CD4-positive, CD25-positive, alpha-beta regulatory T cell (primary cell): Measurements from ENCODE around the gene NUP98. TPM values are rescaled to one million over a fixed set of nuclear protein-coding genes. Genes with fewer than 3 reads are reported as not detected.
A peak's percentile ranks its signal among the peaks of the same experiment; 100 is the strongest.

Experiments
- ATAC-seq, 2 donors: fragments of 150-1000 bp; cut with Tn5 transposase; one replicate each; pipeline ENCODE4 v1.10.0; 2021; ENCODE audit warnings: low read depth in 2 of 2, moderate number of reproducible peaks in 2 of 2, moderate library complexity in 1 of 2
- DNase-seq, 3 donors: peaks; one replicate each; pipeline versions ENCODE4 v3.0.0 to v3.0.0-alpha.2; 2012 to 2022; ENCODE audit warnings: mixed read lengths in 1 of 3
- H3K27ac ChIP-seq: one replicate; pipeline ENCODE4 v1.7.0; 2013; ENCODE audit warnings: mild to moderate bottlenecking, low read length; ENCODE audit not compliant: insufficient read depth, poor library complexity, severe bottlenecking
- H3K27me3 ChIP-seq: one replicate; pipeline ENCODE4 v1.7.0; 2013; ENCODE audit warnings: low read length; ENCODE audit not compliant: control insufficient read depth, insufficient read depth
- H3K36me3 ChIP-seq: one replicate; pipeline ENCODE4 v1.7.0; 2013; ENCODE audit warnings: mild to moderate bottlenecking, low read length, moderate library complexity; ENCODE audit not compliant: control insufficient read depth, insufficient read depth
- H3K4me1 ChIP-seq: 2 replicates; pipeline ENCODE4 v1.7.0; 2013; ENCODE audit warnings: mild to moderate bottlenecking, low read length; ENCODE audit not compliant: insufficient read depth, control insufficient read depth, poor library complexity, severe bottlenecking
- H3K4me3 ChIP-seq: one replicate; pipeline ENCODE4 v1.7.0; 2013; ENCODE audit warnings: low read depth, mild to moderate bottlenecking, low read length, moderate library complexity
- H3K9me3 ChIP-seq, 2 experiments: 1 replicate in 1 of 2; 2 replicates in 1 of 2; pipeline ENCODE4 v1.7.0; 2013; ENCODE audit warnings: low read length in 2 of 2, mild to moderate bottlenecking in 1 of 2, moderate library complexity in 1 of 2; ENCODE audit not compliant: control insufficient read depth in 2 of 2
- H3K27ac Mint-ChIP-seq, 3 donors: one replicate each; pipeline ENCODE4 v1.8.0; 2020 to 2022; ENCODE audit warnings: mild to moderate bottlenecking in 3 of 3, mixed read lengths in 3 of 3, moderate library complexity in 2 of 3
- H3K27me3 Mint-ChIP-seq: one replicate; pipeline ENCODE4 v1.8.0; 2022; ENCODE audit warnings: mild to moderate bottlenecking, mixed read lengths
- H3K36me3 Mint-ChIP-seq: one replicate; pipeline ENCODE4 v1.8.0; 2020; ENCODE audit warnings: mixed read lengths
- H3K4me1 Mint-ChIP-seq, 4 donors: one replicate each; pipeline ENCODE4 v1.8.0; 2020 to 2022; ENCODE audit warnings: mixed read lengths in 4 of 4, mild to moderate bottlenecking in 1 of 4
- H3K4me3 Mint-ChIP-seq, 4 donors: one replicate each; pipeline ENCODE4 v1.8.0; 2020 to 2022; ENCODE audit warnings: mild to moderate bottlenecking in 4 of 4, mixed read lengths in 4 of 4, moderate library complexity in 3 of 4
- H3K9me3 Mint-ChIP-seq, 7 donors: one replicate each; pipeline ENCODE4 v1.8.0; 2020 to 2022; ENCODE audit warnings: mixed read lengths in 7 of 7, mild to moderate bottlenecking in 3 of 7, moderate library complexity in 2 of 7
- polyA plus RNA-seq, 4 donors: library from polyadenylated mRNA; unstranded; fragments of 300-500 nt; fragmentation: Illumina TruSeq; gene quantifications; one replicate each; pipeline ENCODE4 v1.2.3, GENCODE V29; 2021
- total RNA-seq: library from RNA; stranded (reverse); gene quantifications from one replicate; pipeline ENCODE4 v1.2.3, GENCODE V29; 2022

Gene NUP98
- total and polyA plus RNA-seq, 5 donors from 2014 or later = 28.0 to 131 (median 46.5) TPM

DNA sequence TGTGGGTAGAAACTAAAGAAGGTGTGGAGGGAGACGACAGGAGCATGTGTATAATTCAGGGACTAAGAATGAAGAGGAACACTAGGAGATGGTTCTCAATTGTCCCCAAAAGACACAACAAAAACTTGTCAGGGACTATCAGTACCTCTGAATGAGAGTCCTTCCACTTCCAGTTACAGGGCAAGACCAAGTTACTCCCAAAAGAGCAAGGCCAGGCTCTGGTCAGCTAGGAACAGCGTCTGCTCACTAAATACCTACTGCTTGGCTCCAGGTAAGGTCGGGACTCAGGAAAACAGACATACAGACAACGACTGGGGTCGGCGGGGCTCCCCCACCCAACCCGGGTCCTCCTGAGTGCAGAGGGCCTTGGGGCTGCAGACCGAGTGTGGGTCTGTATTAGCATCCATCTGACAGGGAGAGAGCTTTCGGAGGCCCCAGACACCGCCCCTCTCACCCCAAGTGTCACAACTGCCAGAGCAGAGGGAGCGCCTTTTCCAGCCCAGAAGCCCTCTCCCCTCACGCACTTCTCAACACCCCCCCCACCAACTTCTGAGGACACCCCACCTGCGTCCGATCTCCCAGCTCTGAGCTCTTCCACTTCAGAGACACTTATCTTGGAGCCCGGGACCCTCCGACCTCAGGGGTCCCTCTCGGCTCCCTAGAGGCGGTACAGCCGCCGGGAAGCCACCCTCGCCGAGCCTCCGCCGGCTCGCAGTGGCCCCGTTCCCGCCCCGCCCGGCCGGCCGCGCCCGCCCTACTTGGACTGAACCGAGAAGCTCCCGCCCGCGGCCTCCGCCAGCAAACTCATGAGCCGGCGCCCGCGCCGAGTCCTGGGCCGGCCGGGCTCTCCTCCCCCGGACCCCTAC, 42.9 kb upstream of the NUP98 start:
- peaks cover 20 to 63% (median 31%) of the 10 kb centered on the region in 4 donors for H3K4me1 Mint-ChIP-seq
- Histone ChIP-seq H3K27me3 (no peaks in the 10 kb centered on the region), H3K4me1 (peaks cover 54% of the 10 kb centered on the region), H3K27ac (peak overlapping the region; percentile 100), H3K36me3 (peaks cover 4% of the 10 kb centered on the region), H3K4me3 (peak overlapping the region; percentile 98), H3K9me3 (no peaks in the 10 kb centered on the region)
- H3K4me3 Mint-ChIP-seq = peak overlapping the region; percentile 93 to 97 (median 96)
- H3K9me3 Mint-ChIP-seq = peaks cover 0 to 4% (median 0%) of the 10 kb centered on the region in 7 donors
- H3K27ac Mint-ChIP-seq = peak overlapping the region; percentile 97 to 100 (median 99)
- ATAC-seq (no peak), DNase-seq (peak; percentile 26 to 50 (median 45))
- peaks cover 19% of the 10 kb centered on the region for H3K36me3 Mint-ChIP-seq
- peaks cover 13% of the 10 kb centered on the region for H3K27me3 Mint-ChIP-seq

DNA sequence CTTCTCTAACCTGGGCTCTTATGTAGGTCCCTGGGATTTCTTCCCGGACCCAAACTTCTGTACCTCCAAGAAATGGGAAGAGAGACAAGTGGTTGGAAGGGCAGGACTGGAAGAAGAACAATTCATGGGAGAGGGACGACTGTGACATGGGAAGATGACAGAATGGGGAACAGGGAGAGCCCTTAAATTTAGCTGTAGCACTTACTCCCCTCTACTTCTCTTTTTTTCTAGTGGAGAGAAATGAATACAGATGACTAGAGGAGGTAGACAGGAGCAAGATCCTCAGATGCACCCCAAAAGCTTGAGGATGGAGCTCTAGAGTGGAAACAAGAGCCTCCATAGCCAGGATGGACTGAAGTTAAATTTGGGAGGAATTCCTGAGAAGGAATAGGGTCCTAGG, 41.1 kb upstream of the NUP98 start:
- Histone ChIP-seq H3K4me1 (peaks cover 71% of the 10 kb centered on the region), H3K27me3 (no peaks in the 10 kb centered on the region), H3K4me3 (peak overlapping the region; percentile 98), H3K36me3 (peaks cover 12% of the 10 kb centered on the region), H3K27ac (peak overlapping the region; percentile 100), H3K9me3 (no peaks in the 10 kb centered on the region)
- peak overlapping the region; percentile 93 to 97 (median 96) for H3K4me3 Mint-ChIP-seq
- H3K4me1 Mint-ChIP-seq = peaks cover 31 to 73% (median 48%) of the 10 kb centered on the region in 4 donors
- H3K27me3 Mint-ChIP-seq = peaks cover 13% of the 10 kb centered on the region
- peaks cover 0 to 5% (median 0%) of the 10 kb centered on the region in 7 donors for H3K9me3 Mint-ChIP-seq
- DNase-seq (no peak), ATAC-seq (no peak)
- peaks cover 35% of the 10 kb centered on the region for H3K36me3 Mint-ChIP-seq
- peak overlapping the region; percentile 60 to 99 (median 97) for H3K27ac Mint-ChIP-seq

DNA sequence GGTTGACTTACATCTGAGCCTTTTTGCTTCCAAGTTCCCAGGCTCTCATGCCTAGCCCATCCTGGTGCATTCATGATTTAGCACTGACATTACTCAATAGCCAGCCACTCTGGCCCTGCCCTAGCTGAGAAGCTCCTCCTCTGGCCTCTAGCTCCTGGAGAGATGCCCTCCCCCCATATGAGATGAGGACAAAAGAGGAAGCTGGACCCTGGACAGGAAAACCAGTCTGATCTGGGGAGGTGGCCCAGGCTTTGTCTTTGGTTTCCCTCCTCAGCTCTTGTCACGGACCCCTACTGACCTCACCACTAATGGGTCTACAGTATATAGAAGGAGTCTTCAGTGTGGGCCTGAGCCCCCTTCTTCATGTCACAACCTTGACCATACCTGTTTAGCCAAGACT, 40.4 kb upstream of the NUP98 start:
- H3K27me3 Mint-ChIP-seq = peaks cover 13% of the 10 kb centered on the region
- H3K27ac Mint-ChIP-seq = peak overlapping the region; percentile 85 to 99 (median 97)
- peak overlapping the region; percentile 98 for H3K4me3 ChIP-seq
- no peaks in the 10 kb centered on the region for H3K27me3 ChIP-seq
- peaks cover 12% of the 10 kb centered on the region for H3K36me3 ChIP-seq
- peaks cover 38% of the 10 kb centered on the region for H3K36me3 Mint-ChIP-seq
- H3K9me3 ChIP-seq = no peaks in the 10 kb centered on the region
- no peak for DNase-seq
- H3K4me3 Mint-ChIP-seq = peak overlapping the region; percentile 93 to 97 (median 96)
- H3K4me1 ChIP-seq = peaks cover 78% of the 10 kb centered on the region
- H3K27ac ChIP-seq = peak overlapping the region; percentile 100
- no peak for ATAC-seq
- peaks cover 0 to 5% (median 0%) of the 10 kb centered on the region in 7 donors for H3K9me3 Mint-ChIP-seq
- H3K4me1 Mint-ChIP-seq = peaks cover 34 to 76% (median 54%) of the 10 kb centered on the region in 4 donors

DNA sequence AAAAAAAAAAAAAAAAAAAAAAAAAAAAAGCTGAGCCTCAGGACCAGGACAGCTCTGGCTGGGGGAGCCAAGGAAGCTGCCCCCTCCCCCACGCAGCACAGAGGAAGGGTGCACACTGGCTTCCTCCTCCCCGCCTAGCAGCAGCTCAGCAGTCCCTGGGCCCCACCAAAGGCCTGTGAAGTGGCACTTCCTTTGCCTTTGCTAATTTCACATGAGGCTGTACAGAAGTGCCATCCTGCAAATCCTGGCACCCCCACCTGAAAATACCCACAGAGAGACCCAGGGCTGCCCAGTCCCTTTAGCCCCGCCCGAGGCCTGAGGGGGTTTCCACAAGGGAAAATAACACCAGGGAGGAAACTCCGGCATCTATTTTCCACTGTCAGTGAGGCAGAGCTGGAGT, 39.5 kb upstream of the NUP98 start:
- Mint-ChIP-seq H3K27me3 (peaks cover 11% of the 10 kb centered on the region), H3K4me3 (peak overlapping the region; percentile 93 to 97 (median 96)), H3K27ac (peak overlapping the region; percentile 87 to 99 (median 91)), H3K9me3 (peaks cover 0 to 5% (median 0%) of the 10 kb centered on the region in 7 donors), H3K36me3 (peaks cover 39% of the 10 kb centered on the region), H3K4me1 (peaks cover 36 to 79% (median 59%) of the 10 kb centered on the region in 4 donors)
- peak; percentile 43 to 81 (median 55) for DNase-seq
- Histone ChIP-seq H3K4me1 (peaks cover 84% of the 10 kb centered on the region), H3K4me3 (peak overlapping the region; percentile 98), H3K27ac (peak overlapping the region; percentile 100), H3K36me3 (peaks cover 14% of the 10 kb centered on the region), H3K27me3 (no peaks in the 10 kb centered on the region), H3K9me3 (no peaks in the 10 kb centered on the region)
- peak in 1 of 2 donors; percentile 9 for ATAC-seq

DNA sequence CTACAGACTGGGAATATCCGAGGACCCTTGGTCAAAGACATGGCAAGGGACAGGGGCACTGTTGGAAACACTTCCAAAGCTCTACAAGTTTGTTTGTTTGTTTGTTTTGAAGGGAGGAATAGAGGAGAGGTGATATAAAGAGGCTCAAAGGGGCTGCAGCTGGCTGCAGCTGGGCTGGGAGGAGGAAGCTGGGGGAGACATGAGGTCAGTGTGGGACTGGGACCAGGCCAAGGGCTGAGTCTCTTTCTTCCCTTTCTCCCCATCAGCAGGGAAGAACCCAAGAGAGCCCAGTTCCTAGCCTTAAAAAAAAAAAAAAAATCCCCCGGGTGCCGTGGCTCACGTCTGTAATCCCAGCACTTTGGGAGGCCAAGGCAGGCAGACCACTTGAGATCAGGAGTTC, 38.4 kb upstream of the NUP98 start:
- peaks cover 24% of the 10 kb centered on the region for H3K36me3 ChIP-seq
- H3K27me3 Mint-ChIP-seq = peaks cover 5% of the 10 kb centered on the region
- H3K27ac ChIP-seq = peak overlapping the region; percentile 65
- peaks cover 0 to 5% (median 0%) of the 10 kb centered on the region in 7 donors for H3K9me3 Mint-ChIP-seq
- H3K4me1 Mint-ChIP-seq = peaks cover 48 to 87% (median 68%) of the 10 kb centered on the region in 4 donors
- H3K9me3 ChIP-seq = no peaks in the 10 kb centered on the region
- no peak for DNase-seq
- peak overlapping the region; percentile 73 to 97 (median 96) for H3K4me3 Mint-ChIP-seq
- peaks cover 49% of the 10 kb centered on the region for H3K36me3 Mint-ChIP-seq
- peak overlapping the region; percentile 98 for H3K4me3 ChIP-seq
- peak overlapping the region; percentile 95 to 99 (median 95) for H3K27ac Mint-ChIP-seq
- H3K4me1 ChIP-seq = peaks cover 91% of the 10 kb centered on the region
- ATAC-seq = no peak
- H3K27me3 ChIP-seq = no peaks in the 10 kb centered on the region

DNA sequence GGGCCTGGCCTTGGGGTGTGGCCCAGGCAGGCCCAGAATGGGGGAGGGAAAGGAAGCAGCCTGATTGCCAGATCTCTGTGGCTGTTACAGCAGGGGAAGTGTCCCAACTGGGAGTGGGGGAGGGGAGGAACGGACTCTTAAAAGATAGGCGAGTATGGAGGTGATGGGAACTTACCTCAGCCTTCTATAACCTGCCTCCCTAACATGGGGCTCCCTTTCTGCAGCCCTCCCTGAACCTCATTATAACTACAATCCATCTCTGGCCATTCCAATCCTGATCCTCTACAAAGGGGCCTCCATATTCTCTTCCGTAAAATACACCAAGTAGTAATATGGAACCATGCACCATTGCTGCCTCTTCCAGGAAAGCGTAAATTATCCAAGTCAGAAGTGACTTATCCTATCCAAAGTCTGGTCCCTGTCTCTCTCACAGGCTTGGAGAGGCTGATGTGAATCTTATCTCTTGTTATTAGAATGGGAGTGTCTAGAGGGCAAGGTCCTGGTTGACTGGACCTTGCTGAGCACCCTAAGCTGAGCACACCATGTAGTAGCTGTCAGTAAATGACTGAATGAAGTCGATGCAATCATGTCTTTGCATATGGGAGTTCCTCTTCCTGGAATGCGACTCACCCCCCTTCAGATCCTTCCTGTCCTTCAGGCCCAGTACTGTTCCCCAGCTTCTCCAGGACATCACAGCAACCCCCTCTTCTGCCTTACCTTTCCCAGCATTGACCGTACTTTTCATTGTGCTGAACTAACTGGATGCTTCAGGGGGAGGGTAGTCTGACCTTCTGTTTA, 37.5 kb upstream of the NUP98 start:
- Mint-ChIP-seq H3K4me1 (peaks cover 48 to 94% (median 74%) of the 10 kb centered on the region in 4 donors), H3K36me3 (peaks cover 54% of the 10 kb centered on the region), H3K27me3 (peaks cover 5% of the 10 kb centered on the region), H3K9me3 (peaks cover 0 to 5% (median 0%) of the 10 kb centered on the region in 7 donors), H3K4me3 (peak overlapping the region; percentile 73 to 97 (median 96)), H3K27ac (peak overlapping the region; percentile 95 to 99 (median 95))
- ATAC-seq (no peak), DNase-seq (peak in 1 of 3 donors; percentile 42)
- Histone ChIP-seq H3K4me1 (peaks cover 92% of the 10 kb centered on the region), H3K27ac (peak overlapping the region; percentile 65), H3K4me3 (peak overlapping the region; percentile 98), H3K36me3 (peaks cover 33% of the 10 kb centered on the region), H3K9me3 (no peaks in the 10 kb centered on the region), H3K27me3 (no peaks in the 10 kb centered on the region)

DNA sequence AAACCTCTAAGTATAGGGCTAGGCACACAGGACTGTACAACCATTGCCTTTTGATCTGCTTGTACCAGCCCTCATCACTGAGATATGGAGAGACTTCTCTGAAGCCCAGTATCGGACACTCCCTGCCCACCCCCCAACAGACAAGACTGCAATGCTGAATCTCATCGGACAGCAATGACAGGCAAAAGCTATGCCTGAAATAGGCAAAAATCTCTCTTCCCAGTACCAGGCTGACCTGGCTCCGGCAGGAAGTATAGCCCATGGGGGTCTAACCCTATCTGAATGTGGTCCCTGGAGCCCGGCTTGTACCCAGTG, 37.0 kb upstream of the NUP98 start:
- H3K4me3 ChIP-seq = peak overlapping the region; percentile 98
- Mint-ChIP-seq H3K4me1 (peaks cover 46 to 97% (median 73%) of the 10 kb centered on the region in 4 donors), H3K27ac (peak overlapping the region; percentile 95 to 99 (median 95)), H3K36me3 (peaks cover 50% of the 10 kb centered on the region), H3K27me3 (peaks cover 2% of the 10 kb centered on the region), H3K9me3 (peaks cover 0 to 3% (median 0%) of the 10 kb centered on the region in 7 donors), H3K4me3 (peak overlapping the region; percentile 73 to 97 (median 96))
- peaks cover 87% of the 10 kb centered on the region for H3K4me1 ChIP-seq
- H3K36me3 ChIP-seq = peaks cover 37% of the 10 kb centered on the region
- peak overlapping the region; percentile 65 for H3K27ac ChIP-seq
- no peaks in the 10 kb centered on the region for H3K9me3 ChIP-seq
- DNase-seq = no peak
- H3K27me3 ChIP-seq = no peaks in the 10 kb centered on the region
- ATAC-seq = no peak
